DMS114 treated with DMSO at 0.1 percent for 48 hours (cell line): ENCODE results near the gene TULP3.

ENCODE experiments used
- DNase-seq: peaks from one replicate; lab custom pipeline; 2025; ENCODE audit not compliant: unreplicated experiment; lab: John Stamatoyannopoulos, UW

The TULP3 gene

GRCh38 chr12:2963760-2964292 is 73.1 kb downstream of the TULP3 start:
- DNase-seq = no peak

- no peak for DNase-seq
Observed at GRCh38 chr12:2967651-2968050, 77.0 kb downstream of the TULP3 start.

GRCh38 chr12:2970744-2971143 is 80.1 kb downstream of the TULP3 start:
- DNase-seq = no peak

- DNase-seq = no peak
Observed at GRCh38 chr12:2973566-2973965, 82.9 kb downstream of the TULP3 start.

GRCh38 chr12:2974560-2974971 is 83.9 kb downstream of the TULP3 start:
- DNase-seq = no peak

GRCh38 chr12:2976581-2976996 is 85.9 kb downstream of the TULP3 start:
- no peak for DNase-seq

GRCh38 chr12:2977776-2978175 is 87.1 kb downstream of the TULP3 start:
- DNase-seq = no peak

- DNase-seq = no peak
Observed at GRCh38 chr12:2979806-2980205, 89.1 kb downstream of the TULP3 start.

GRCh38 chr12:2980630-2981029 is 89.9 kb downstream of the TULP3 start:
- no peak for DNase-seq

GRCh38 chr12:2982361-2982760 is 91.7 kb downstream of the TULP3 start:
- DNase-seq = no peak

- DNase-seq = no peak
Observed at GRCh38 chr12:2984249-2984648, 93.6 kb downstream of the TULP3 start.

- no peak for DNase-seq
Observed at GRCh38 chr12:2984698-2985097, 94.0 kb downstream of the TULP3 start.

GRCh38 chr12:2986876-2987275 is 96.2 kb downstream of the TULP3 start:
- no peak for DNase-seq

- DNase-seq = no peak
Observed at GRCh38 chr12:2988494-2988893, 97.8 kb downstream of the TULP3 start.
